Left ventricle myocardium inferior (tissue), 1 donor: ENCODE results near the gene TRIP12. TPM values are rescaled to one million over a fixed set of nuclear protein-coding genes. Genes with fewer than 3 reads are reported as not detected.

ENCODE experiments used
- DNase-seq: peaks from one replicate; pipeline ENCODE4 v3.0.0-alpha.2; 2020
- H3K27ac ChIP-seq: fragments of 200-600 bp; replicated peaks from 2 replicates; pipeline ENCODE4 v1.8.0; 2021
- H3K27me3 ChIP-seq: fragments of 200-600 bp; 2 replicates; pipeline ENCODE4 v1.8.0; 2021; ENCODE audit warnings: low read depth
- H3K36me3 ChIP-seq: fragments of 200-600 bp; 2 replicates; pipeline ENCODE4 v1.8.0; 2021
- H3K4me1 ChIP-seq: fragments of 200-600 bp; 2 replicates; pipeline ENCODE4 v1.8.0; 2021
- H3K4me3 ChIP-seq: fragments of 200-600 bp; 2 replicates; pipeline ENCODE4 v1.8.0; 2021; ENCODE audit warnings: mild to moderate bottlenecking, moderate library complexity
- H3K9me3 ChIP-seq: fragments of 200-600 bp; replicated peaks from 2 replicates; pipeline ENCODE4 v1.8.0; 2021
- CTCF ChIP-seq: fragments of 200-600 bp; IDR thresholded peaks from 2 replicates; pipeline ENCODE4 v1.8.0; 2021; ENCODE audit warnings: antibody characterized with exemption, mild to moderate bottlenecking, borderline replicate concordance
- intact Hi-C: fragments of 100-400 bp; cut with micrococcal nuclease; formaldehyde crosslinking; loops from one replicate; pipeline ENCODE4 v1.11.0; 2022
- total RNA-seq: library from RNA; stranded (reverse); fragmentation: NEBNext Ultra II Directional; extraction: Animal tissue kit (Norgen Biotek cat#: 25700); gene quantifications from one replicate; pipeline ENCODE4 v1.2.1, GENCODE V29; 2021
- donor health status: DM: no; HTN: yes; CAD: no; lungs with severe emphysema.

Gene TRIP12
- total RNA-seq, 1 donor from 2014 or later: 194 TPM

GRCh38 chr2:229874647-229875046 is 47.2 kb downstream of the TRIP12 start:
- TF ChIP-seq CTCF: no peak
- intact Hi-C loops: no loop called here
- Histone ChIP-seq H3K27ac (no peak overlapping the region), H3K27me3 (no peaks in the 10 kb centered on the region), H3K9me3 (no peaks in the 10 kb centered on the region), H3K4me1 (peaks cover 33% of the 10 kb centered on the region), H3K36me3 (peaks cover 32% of the 10 kb centered on the region), H3K4me3 (no peak overlapping the region)
- DNase-seq: no peak

GRCh38 chr2:229873123-229873581 is 48.7 kb downstream of the TRIP12 start:
- peaks cover 24% of the 10 kb centered on the region for H3K36me3 ChIP-seq
- intact Hi-C loops: no loop called here
- no peak for DNase-seq
- no peak for TF ChIP-seq CTCF
- peaks cover 46% of the 10 kb centered on the region for H3K4me1 ChIP-seq
- no peaks in the 10 kb centered on the region for H3K9me3 ChIP-seq
- no peaks in the 10 kb centered on the region for H3K27me3 ChIP-seq
- no peak overlapping the region for H3K27ac ChIP-seq
- no peak overlapping the region for H3K4me3 ChIP-seq

GRCh38 chr2:229870903-229871656 is 50.7 kb downstream of the TRIP12 start:
- no peak for TF ChIP-seq CTCF
- H3K36me3 ChIP-seq: peaks cover 12% of the 10 kb centered on the region
- peaks cover 55% of the 10 kb centered on the region for H3K4me1 ChIP-seq
- H3K27ac ChIP-seq: no peak overlapping the region
- H3K4me3 ChIP-seq: no peak overlapping the region
- DNase-seq: no peak
- H3K9me3 ChIP-seq: no peaks in the 10 kb centered on the region
- intact Hi-C loops: no loop called here
- H3K27me3 ChIP-seq: no peaks in the 10 kb centered on the region

- Histone ChIP-seq H3K4me3 (no peak overlapping the region), H3K4me1 (peaks cover 59% of the 10 kb centered on the region), H3K9me3 (no peaks in the 10 kb centered on the region), H3K27me3 (no peaks in the 10 kb centered on the region), H3K27ac (no peak overlapping the region), H3K36me3 (peaks cover 12% of the 10 kb centered on the region)
- DNase-seq: no peak
- TF ChIP-seq CTCF: no peak
- intact Hi-C loops: no loop called here
Measured at GRCh38 chr2:229869226-229869625, 52.6 kb downstream of the TRIP12 start.

- DNase-seq: no peak
- Histone ChIP-seq H3K4me3 (no peak overlapping the region), H3K36me3 (peaks cover 12% of the 10 kb centered on the region), H3K27me3 (no peaks in the 10 kb centered on the region), H3K4me1 (peaks cover 60% of the 10 kb centered on the region), H3K9me3 (no peaks in the 10 kb centered on the region), H3K27ac (no peak overlapping the region)
- intact Hi-C loops: no loop called here
- no peak for TF ChIP-seq CTCF
Measured at GRCh38 chr2:229868794-229869193, 53.0 kb downstream of the TRIP12 start.
